ENCODE results near the gene BRIP1. TPM values are rescaled to one million over a fixed set of nuclear protein-coding genes. Genes with fewer than 3 reads are reported as not detected.

Gene BRIP1
- total and polyA plus RNA-seq, 2 donors (not counting 1 experiment from before 2014, with no cell fraction given), result 4.0 to 8.1 TPM

GRCh38 chr17:61878520-61878919, 15.2 kb upstream of the BRIP1 start:
- H3K4me2 ChIP-seq (ENCODE audit: extremely low read depth, insufficient read depth, low read length), result no peak overlapping the region
- no peak overlapping the region for H3K27ac ChIP-seq (ENCODE audit: insufficient read depth, low read length)
- H2AFZ ChIP-seq (ENCODE audit: low read length), result no peak overlapping the region
- no peaks in the 10 kb centered on the region for H3K36me3 ChIP-seq (ENCODE audit: control insufficient read depth, insufficient read depth, low read length)
- H3K79me2 ChIP-seq (ENCODE audit: control insufficient read depth, insufficient read depth, low read length), result no peaks in the 10 kb centered on the region
- H3K4me3 ChIP-seq (replicated peaks in 1 of 4; ENCODE audit: control extremely low read depth in 1 of 4, insufficient read depth in 1 of 4, low read depth in 3 of 4, low read length in 4 of 4), result no peak overlapping the region
- H3K4me1 ChIP-seq (ENCODE audit: control insufficient read depth, extremely low read depth, insufficient read depth, low read length), result no peaks in the 10 kb centered on the region
- H4K20me1 ChIP-seq (ENCODE audit: control insufficient read depth, extremely low read depth, insufficient read depth, low read length), result no peaks in the 10 kb centered on the region
- no peaks in the 10 kb centered on the region for H3K9me3 ChIP-seq (ENCODE audit: control insufficient read depth, insufficient read depth, low read depth, low read length)
- no peak overlapping the region for H3K9ac ChIP-seq (ENCODE audit: insufficient read depth, low read length)
- no peaks in the 10 kb centered on the region for H3K27me3 ChIP-seq (ENCODE audit: control insufficient read depth, insufficient read depth, low read length)
- TF ChIP-seq EZH2 (IDR thresholded peaks at IDR 0.05; ENCODE audit: low read length, missing control alignments) (no peak), CTCF (conservative IDR thresholded peaks at IDR 0.05 in 1 of 2, IDR thresholded peaks at IDR 0.05 in 1 of 2; ENCODE audit: low read depth in 1 of 2, low read length in 2 of 2) (no peak)
- no peak for DNase-seq (ENCODE audit: low read depth in 2 of 2)

- Histone ChIP-seq H3K4me1 (ENCODE audit: control insufficient read depth, extremely low read depth, insufficient read depth, low read length) (no peaks in the 10 kb centered on the region), H3K79me2 (ENCODE audit: control insufficient read depth, insufficient read depth, low read length) (no peaks in the 10 kb centered on the region), H3K27ac (ENCODE audit: insufficient read depth, low read length) (no peak overlapping the region), H4K20me1 (ENCODE audit: control insufficient read depth, extremely low read depth, insufficient read depth, low read length) (no peaks in the 10 kb centered on the region), H3K27me3 (ENCODE audit: control insufficient read depth, insufficient read depth, low read length) (no peaks in the 10 kb centered on the region), H3K36me3 (ENCODE audit: control insufficient read depth, insufficient read depth, low read length) (no peaks in the 10 kb centered on the region), H3K4me3 (replicated peaks in 1 of 4; ENCODE audit: control extremely low read depth in 1 of 4, insufficient read depth in 1 of 4, low read depth in 3 of 4, low read length in 4 of 4) (no peak overlapping the region), H3K9me3 (ENCODE audit: control insufficient read depth, insufficient read depth, low read depth, low read length) (no peaks in the 10 kb centered on the region), H2AFZ (ENCODE audit: low read length) (no peak overlapping the region), H3K9ac (ENCODE audit: insufficient read depth, low read length) (no peak overlapping the region), H3K4me2 (ENCODE audit: extremely low read depth, insufficient read depth, low read length) (no peak overlapping the region)
- DNase-seq (ENCODE audit: low read depth in 2 of 2), result no peak
- TF ChIP-seq CTCF (conservative IDR thresholded peaks at IDR 0.05 in 1 of 2, IDR thresholded peaks at IDR 0.05 in 1 of 2; ENCODE audit: low read depth in 1 of 2, low read length in 2 of 2) (no peak), EZH2 (IDR thresholded peaks at IDR 0.05; ENCODE audit: low read length, missing control alignments) (no peak)
Observed at GRCh38 chr17:61877837-61878236, 14.5 kb upstream of the BRIP1 start.

- Histone ChIP-seq H3K9ac (ENCODE audit: insufficient read depth, low read length) (no peak overlapping the region), H3K79me2 (ENCODE audit: control insufficient read depth, insufficient read depth, low read length) (no peaks in the 10 kb centered on the region), H3K4me2 (ENCODE audit: extremely low read depth, insufficient read depth, low read length) (no peak overlapping the region), H3K9me3 (ENCODE audit: control insufficient read depth, insufficient read depth, low read depth, low read length) (no peaks in the 10 kb centered on the region), H3K27ac (ENCODE audit: insufficient read depth, low read length) (no peak overlapping the region), H4K20me1 (ENCODE audit: control insufficient read depth, extremely low read depth, insufficient read depth, low read length) (no peaks in the 10 kb centered on the region), H3K4me3 (replicated peaks in 1 of 4; ENCODE audit: control extremely low read depth in 1 of 4, insufficient read depth in 1 of 4, low read depth in 3 of 4, low read length in 4 of 4) (no peak overlapping the region), H2AFZ (ENCODE audit: low read length) (no peak overlapping the region), H3K27me3 (ENCODE audit: control insufficient read depth, insufficient read depth, low read length) (no peaks in the 10 kb centered on the region), H3K4me1 (ENCODE audit: control insufficient read depth, extremely low read depth, insufficient read depth, low read length) (no peaks in the 10 kb centered on the region), H3K36me3 (ENCODE audit: control insufficient read depth, insufficient read depth, low read length) (no peaks in the 10 kb centered on the region)
- TF ChIP-seq EZH2 (IDR thresholded peaks at IDR 0.05; ENCODE audit: low read length, missing control alignments) (no peak), CTCF (conservative IDR thresholded peaks at IDR 0.05 in 1 of 2, IDR thresholded peaks at IDR 0.05 in 1 of 2; ENCODE audit: low read depth in 1 of 2, low read length in 2 of 2) (no peak)
- no peak for DNase-seq (ENCODE audit: low read depth in 2 of 2)
Observed at GRCh38 chr17:61875804-61876203, 12.5 kb upstream of the BRIP1 start.
